Esophagus squamous epithelium (tissue), 4 donors: Measurements from ENCODE around the gene MAN2A2.

Experiments
- POLR2A ChIP-seq, 4 donors: fragments of 450-650 bp; IDR thresholded peaks; one replicate each; pipeline ENCODE4 v1.6.1; 2017; ENCODE audit warnings: antibody characterized with exemption in 4 of 4, mild to moderate bottlenecking in 4 of 4, moderate library complexity in 3 of 4
- TF ChIP-seq, protein P1 (sequence below), 6 experiments: fragments of 450-650 bp in 4 of 6; fragments of 200-600 bp in 2 of 6; sonication (generic) in 2 of 6; IDR thresholded peaks; one replicate each; pipeline ENCODE4 v1.5.1; 2016 to 2019; ENCODE audit warnings: antibody characterized with exemption in 6 of 6, mild to moderate bottlenecking in 4 of 6, moderate library complexity in 4 of 6

GRCh38 chr15:90873998-90874605, 29.0 kb upstream of the MAN2A2 start:
- TF ChIP-seq, protein P1, sequence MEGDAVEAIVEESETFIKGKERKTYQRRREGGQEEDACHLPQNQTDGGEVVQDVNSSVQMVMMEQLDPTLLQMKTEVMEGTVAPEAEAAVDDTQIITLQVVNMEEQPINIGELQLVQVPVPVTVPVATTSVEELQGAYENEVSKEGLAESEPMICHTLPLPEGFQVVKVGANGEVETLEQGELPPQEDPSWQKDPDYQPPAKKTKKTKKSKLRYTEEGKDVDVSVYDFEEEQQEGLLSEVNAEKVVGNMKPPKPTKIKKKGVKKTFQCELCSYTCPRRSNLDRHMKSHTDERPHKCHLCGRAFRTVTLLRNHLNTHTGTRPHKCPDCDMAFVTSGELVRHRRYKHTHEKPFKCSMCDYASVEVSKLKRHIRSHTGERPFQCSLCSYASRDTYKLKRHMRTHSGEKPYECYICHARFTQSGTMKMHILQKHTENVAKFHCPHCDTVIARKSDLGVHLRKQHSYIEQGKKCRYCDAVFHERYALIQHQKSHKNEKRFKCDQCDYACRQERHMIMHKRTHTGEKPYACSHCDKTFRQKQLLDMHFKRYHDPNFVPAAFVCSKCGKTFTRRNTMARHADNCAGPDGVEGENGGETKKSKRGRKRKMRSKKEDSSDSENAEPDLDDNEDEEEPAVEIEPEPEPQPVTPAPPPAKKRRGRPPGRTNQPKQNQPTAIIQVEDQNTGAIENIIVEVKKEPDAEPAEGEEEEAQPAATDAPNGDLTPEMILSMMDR (IDR thresholded peaks at IDR 0.05) = no peak
- no peak for TF ChIP-seq POLR2A (IDR thresholded peaks at IDR 0.05)
